Middle frontal gyrus (tissue), 1 donor: ENCODE results near the gene IMPA2.
"Not testable (repeated sequence)": the region's sequence is repeated elsewhere in the genome, so short reads cannot be mapped to it uniquely, and the experiment has no call there.

Experiments
- DNase-seq: peaks from one replicate; pipeline ENCODE4 v3.0.0-alpha.2; 2015; ENCODE audit warnings: low spot score; ENCODE audit errors: extremely low spot score

The IMPA2 gene

GRCh38 chr18:12048010-12048826, 66.9 kb downstream of the IMPA2 start:
- no peak for DNase-seq

DNA sequence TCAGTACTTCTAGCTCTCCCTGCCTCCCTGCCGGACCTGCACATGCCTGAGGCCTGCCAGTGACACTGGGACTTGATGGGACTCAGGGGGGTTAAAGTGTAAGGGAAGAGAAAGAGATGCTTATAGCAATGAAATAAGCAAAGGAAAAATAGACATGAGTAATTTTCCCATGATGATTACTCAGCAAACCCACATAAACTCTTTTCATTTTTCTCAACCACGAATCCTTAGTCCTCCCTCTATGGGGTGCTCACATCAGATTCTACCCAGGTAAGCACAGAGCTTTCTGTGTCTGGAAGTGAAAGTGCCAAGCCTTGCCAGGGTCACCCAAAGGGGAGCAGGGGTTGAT, 67.5 kb downstream of the IMPA2 start:
- no peak for DNase-seq

- no peak for DNase-seq
Measured at GRCh38 chr18:12049978-12050811, 68.9 kb downstream of the IMPA2 start.

DNA sequence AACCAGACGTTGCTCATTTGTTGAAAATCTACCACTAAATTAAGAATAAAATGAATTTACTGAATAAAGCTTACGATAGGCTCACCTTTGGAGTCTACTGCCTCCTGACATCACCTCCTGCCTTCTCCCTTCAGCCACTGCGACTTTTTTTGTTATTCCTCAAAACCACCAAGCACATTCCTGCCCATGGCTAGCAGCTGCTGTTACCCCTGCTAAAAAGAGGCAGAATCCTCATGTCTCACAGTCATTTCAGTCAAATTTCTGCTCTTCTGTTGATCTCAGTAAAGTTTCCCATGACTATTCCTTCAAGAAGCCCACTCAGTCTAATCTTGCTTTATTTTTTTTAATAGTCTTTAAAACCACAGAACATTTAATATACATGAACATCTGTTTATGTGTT, 71.6 kb downstream of the IMPA2 start:
- no peak for DNase-seq

- no peak for DNase-seq
Measured at GRCh38 chr18:12053289-12053688, 72.0 kb downstream of the IMPA2 start.

GRCh38 chr18:12056034-12056883, 75.0 kb downstream of the IMPA2 start:
- DNase-seq: no peak

- no peak for DNase-seq
Measured at GRCh38 chr18:12056884-12057402, 75.6 kb downstream of the IMPA2 start.

- no peak for DNase-seq
Measured at GRCh38 chr18:12057419-12058039, 76.2 kb downstream of the IMPA2 start.

DNA sequence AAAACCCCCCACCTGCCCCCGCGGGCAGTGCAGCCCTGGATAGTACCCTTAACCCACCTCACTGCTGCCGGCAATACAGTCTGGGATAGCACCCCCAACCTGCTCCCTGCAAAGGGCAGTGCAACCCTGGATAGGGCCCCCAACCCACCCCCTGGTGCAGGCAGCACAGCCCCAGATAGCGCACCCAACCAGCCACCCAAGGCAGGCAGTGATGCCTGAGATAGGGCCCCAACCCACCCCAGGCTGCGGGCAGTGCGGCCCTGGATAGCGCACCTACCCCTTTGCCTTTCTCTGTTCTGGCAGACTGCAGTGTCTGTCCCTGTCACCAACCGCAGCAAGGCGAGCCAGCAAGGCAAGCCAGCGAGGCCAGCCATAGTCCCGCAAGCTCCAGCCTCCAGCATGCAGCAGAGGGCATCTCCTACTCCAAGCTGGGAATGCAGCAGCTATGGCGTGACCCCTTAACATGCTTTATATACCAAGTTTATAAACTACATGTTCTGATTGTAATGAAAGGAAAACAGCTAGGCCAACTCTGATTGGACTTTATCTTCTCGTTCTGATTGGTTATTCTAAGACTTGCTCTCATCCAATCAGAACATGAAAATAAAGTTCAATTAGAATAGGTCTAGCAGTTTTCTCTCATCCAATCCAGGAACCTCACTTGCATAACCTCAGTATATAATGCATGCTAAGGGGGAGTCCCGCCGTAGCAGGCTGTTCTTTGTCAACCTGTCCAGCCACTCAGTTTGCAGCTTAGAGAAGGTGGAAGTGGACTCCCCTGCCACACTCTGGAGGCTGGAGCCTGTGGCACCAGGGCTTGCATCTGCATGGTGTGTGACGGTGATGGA, 78.3 kb downstream of the IMPA2 start:
- DNase-seq: no peak

- no peak for DNase-seq
Measured at GRCh38 chr18:12060182-12060870, 79.0 kb downstream of the IMPA2 start.

DNA sequence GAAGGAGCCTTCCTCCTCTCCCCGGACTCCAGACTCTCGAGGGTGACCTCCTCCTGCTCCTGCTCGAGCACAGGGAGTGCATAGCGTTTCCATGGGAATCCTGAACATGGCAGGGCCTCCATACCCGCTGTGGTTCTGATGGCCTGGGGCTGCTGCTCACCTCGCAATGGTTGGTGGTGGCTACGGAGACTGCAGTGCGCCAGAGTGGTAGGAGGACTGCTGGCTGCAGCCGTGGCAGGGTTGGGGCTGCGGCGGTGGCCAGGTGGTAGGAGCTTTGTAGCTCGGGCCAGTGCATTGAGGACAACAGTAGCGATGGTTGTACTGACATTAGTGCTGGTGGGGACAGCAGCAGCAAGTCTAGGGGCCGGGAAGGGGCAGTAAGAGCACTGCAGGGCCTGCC, 80.4 kb downstream of the IMPA2 start:
- no peak for DNase-seq

- DNase-seq: no peak
Measured at GRCh38 chr18:12062974-12063373, 81.7 kb downstream of the IMPA2 start.

DNA sequence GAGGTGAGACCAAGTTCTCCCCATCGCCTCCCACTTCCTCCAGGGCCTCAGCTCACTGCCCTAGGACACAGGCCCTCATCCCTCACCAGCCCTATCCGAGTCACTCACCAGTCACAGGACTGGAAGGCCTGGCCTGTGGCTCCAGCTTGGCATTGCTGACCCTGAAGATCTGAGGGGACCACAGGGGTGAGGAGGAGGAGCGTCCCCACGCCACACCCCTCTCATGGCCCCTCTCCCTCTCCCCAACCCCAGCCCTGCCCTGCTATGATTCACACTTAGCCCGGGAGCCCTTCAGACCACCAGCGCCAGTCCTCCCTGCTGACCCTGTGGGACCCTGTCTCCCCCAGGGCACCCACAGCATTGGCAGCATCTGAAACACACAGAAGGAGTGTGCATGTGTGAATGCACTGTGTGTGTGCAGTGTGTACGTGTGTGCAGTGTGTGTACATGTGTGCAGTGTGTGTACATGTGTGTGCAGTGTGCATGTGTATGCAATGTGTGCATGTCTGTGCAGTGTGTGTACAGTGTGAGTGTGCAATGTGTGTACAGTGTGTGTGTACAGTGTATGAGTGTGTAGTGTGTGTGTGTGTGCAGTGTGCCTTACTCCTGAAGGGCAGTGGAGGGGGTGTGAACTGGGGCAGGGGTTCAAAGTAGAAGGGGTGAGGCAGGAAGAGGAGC, 82.9 kb downstream of the IMPA2 start:
- DNase-seq: no peak

DNA sequence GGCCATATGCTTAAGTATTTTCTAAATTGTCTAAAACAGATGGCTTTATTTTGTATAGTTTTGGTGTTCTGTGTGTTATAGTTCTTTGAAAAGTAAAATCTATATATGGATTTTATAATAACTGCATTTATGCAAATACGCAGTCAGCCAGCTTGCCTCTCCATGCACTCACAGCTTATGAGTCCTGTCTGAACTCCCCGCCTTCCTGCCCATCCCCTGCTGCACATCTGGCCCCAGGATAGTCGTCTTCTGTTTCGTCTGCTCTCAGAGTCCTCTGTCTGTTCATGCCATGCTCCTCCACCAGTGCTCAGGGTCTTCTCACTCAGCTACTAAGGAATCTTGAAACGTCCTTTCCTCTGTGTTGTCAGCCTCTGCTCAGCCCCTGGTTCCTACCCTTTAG, 84.1 kb downstream of the IMPA2 start:
- no peak for DNase-seq

- no peak for DNase-seq
Measured at GRCh38 chr18:12066910-12067511, 85.7 kb downstream of the IMPA2 start.

DNA sequence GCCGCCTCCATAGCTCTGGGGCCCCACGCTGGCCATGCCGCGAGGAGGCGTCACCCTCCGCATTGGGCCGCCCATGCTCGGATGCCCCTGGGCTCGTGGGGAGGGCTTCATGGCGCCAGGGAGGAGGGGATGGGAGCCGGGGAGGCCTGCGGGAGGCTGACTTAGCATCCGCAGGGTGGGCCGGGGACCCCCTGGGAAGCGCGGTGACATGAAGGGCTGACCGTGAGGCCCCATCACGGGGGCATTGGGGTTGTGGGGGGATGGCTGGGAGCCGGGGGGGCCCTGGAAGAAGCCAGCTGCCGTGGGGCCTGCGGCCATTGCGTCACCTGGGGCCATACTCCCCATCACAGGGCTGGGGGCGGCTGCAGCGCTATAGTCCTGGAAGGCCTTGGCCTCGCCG, 86.4 kb downstream of the IMPA2 start:
- DNase-seq: no peak

DNA sequence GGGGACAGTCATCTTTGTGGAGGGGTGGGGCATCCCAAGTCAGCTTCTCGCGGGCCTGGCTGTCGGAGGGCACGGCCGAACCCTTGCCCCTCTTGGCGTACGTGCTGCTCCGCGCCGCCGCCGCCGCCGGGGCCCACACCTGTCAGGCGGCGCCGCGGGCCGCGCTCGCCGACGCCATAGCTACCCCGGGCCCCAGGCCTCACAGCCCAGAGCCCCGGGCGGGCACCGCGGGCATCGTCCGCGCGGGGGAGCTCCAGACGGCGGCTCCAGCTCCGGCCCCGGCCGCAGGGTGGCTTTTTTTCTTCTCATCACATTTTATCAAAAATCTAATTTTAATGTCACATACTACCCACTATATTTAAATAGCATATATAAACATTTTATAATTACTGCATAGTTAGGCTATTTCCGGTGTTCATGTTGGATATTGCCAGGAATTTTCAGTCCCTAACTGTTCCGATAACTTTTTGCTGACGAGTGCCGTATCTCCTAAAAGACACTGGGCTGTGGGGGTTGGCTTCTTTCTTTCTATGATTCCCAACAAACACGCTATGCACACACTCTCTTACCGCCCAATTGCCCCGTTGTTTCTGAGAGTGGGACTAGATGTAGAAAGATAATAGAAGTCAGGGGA, 87.1 kb downstream of the IMPA2 start:
- DNase-seq: not testable (repeated sequence)

- DNase-seq: no peak
Measured at GRCh38 chr18:12068950-12069320, 87.6 kb downstream of the IMPA2 start.
